Ovary (tissue), 9 donors: ENCODE results near the gene BCAS1. TPM values are rescaled to one million over a fixed set of nuclear protein-coding genes. Genes with fewer than 3 reads are reported as not detected.

Experiments used
- DNase-seq, 5 donors: peaks; one replicate each; pipeline ENCODE4 v3.0.0-alpha.2; 2019 to 2020
- H3K27ac ChIP-seq, 2 donors: fragments of 200-600 bp; one replicate each; pipeline versions ENCODE4 v1.5.1 to v1.8.0; 2019 to 2022
- H3K27me3 ChIP-seq: fragments of 200-600 bp; one replicate; pipeline ENCODE4 v1.8.0; 2022
- H3K36me3 ChIP-seq: fragments of 200-600 bp; sonication (generic); one replicate; pipeline ENCODE4 v1.5.1; 2019
- H3K4me1 ChIP-seq: one replicate; pipeline ENCODE4 v1.8.1; 2013; ENCODE audit warnings: mild to moderate bottlenecking, moderate library complexity; ENCODE audit not compliant: insufficient read depth
- H3K4me3 ChIP-seq: fragments of 200-600 bp; sonication (generic); one replicate; pipeline ENCODE4 v1.5.1; 2017
- H3K9me3 ChIP-seq, 2 donors: fragments of 200-600 bp in 1 of 2; sonication (generic) in 1 of 2; one replicate each; pipeline versions ENCODE4 v1.5.1 to v1.8.1; 2013 to 2019; ENCODE audit warnings: mild to moderate bottlenecking in 1 of 2, moderate library complexity in 1 of 2
- CTCF ChIP-seq, 3 donors: fragments of 450-650 bp in 2 of 3; fragments of 200-600 bp in 1 of 3; IDR thresholded peaks; one replicate each; pipeline versions ENCODE4 v1.5.1 to v1.8.0; 2016 to 2022; ENCODE audit warnings: antibody characterized with exemption in 3 of 3, mild to moderate bottlenecking in 1 of 3
- EP300 ChIP-seq: sonication (generic); formaldehyde crosslinking; IDR thresholded peaks from one replicate; pipeline ENCODE4 v1.6.1; 2017; ENCODE audit warnings: antibody characterized with exemption
- POLR2A ChIP-seq: fragments of 450-650 bp; IDR thresholded peaks from one replicate; pipeline ENCODE4 v1.6.1; 2017; ENCODE audit warnings: antibody characterized with exemption, mild to moderate bottlenecking, moderate library complexity
- WGBS, 3 donors: extraction: QIAGEN DNeasy Blood & Tissue Kit in 1 of 3; methylation state at CpG; one replicate each; pipeline versions ENCODE4 v1.1.5 to v1.1.7; 2013 to 2017; 5-methylcytosine and 5-hydroxymethylcytosine counted together
- intact Hi-C, 4 donors: fragments of 100-400 bp; cut with DNase I; formaldehyde crosslinking; loops; one replicate each; pipeline versions ENCODE4 v1.11.0 to v1.15.1; 2022 to 2023
- microRNA-seq, 3 donors: library from miRNA; unstranded; fragments of <30 nt; microRNA quantifications; one replicate each; pipeline versions ENCODE4 to v1.2.0, GENCODE V29; 2019 to 2020
- polyA plus RNA-seq, 2 donors: library from polyadenylated mRNA; stranded (reverse); fragments of 200-250 nt in 1 of 2; fragments of 350-450 nt in 1 of 2; fragmentation: Illumina TruSeq in 1 of 2; extraction: RNeasy Lipid Tissue Mini Kit (QIAGEN cat#74804) in 1 of 2; gene quantifications; one replicate each; pipeline ENCODE4 v1.2.3, GENCODE V29; 2013 to 2014
- small RNA-seq: library from RNA; depleted of rRNA; stranded (forward); fragments of <200 nt; gene quantifications from one replicate; pipeline ENCODE3, GENCODE V24; 2016
- total RNA-seq, 7 donors: library from RNA; depleted of rRNA in 2 of 7; stranded (reverse); fragments of >200 nt in 2 of 7; fragmentation: NEBNext Ultra II Directional in 3 of 7; extraction: Animal tissue kit (Norgen Biotek cat#: 25700) in 3 of 7; gene quantifications; one replicate each; pipeline versions ENCODE4 v1.1.0 to v1.2.4, GENCODE V29; 2016 to 2023
- donor health status: DM: no; HTN: no; CAD: no; lungs with moderate emphysema.
- donor health status: DM: no; HTN: no; CAD: no.
- donor health status: Bipolar disorder and iron deficiency.
- donor health status: DM: yes; HTN: yes; CAD: no.
- donor health status: DM: no; HTN: no; CAD: no.
- donor health status: DM: yes; HTN: yes; CAD: no.

Gene BCAS1
- total and polyA plus RNA-seq, 9 donors = 0.13 to 0.92 (median 0.51) TPM; not detected in 2

- WGBS, 3 donors = 87 to 97% (median 92%) methylated on average over 7 of the region's 7 CpGs
- Histone ChIP-seq H3K27ac (no peak overlapping the region), H3K36me3 (no peaks in the 10 kb centered on the region), H3K4me1 (no peaks in the 10 kb centered on the region), H3K4me3 (no peak overlapping the region), H3K27me3 (no peaks in the 10 kb centered on the region), H3K9me3 (no peaks in the 10 kb centered on the region)
- intact Hi-C loops = no loop called here
- no peak for TF ChIP-seq CTCF (IDR thresholded peaks at IDR 0.05)
- no peak for TF ChIP-seq POLR2A
- TF ChIP-seq EP300 = no peak
- no peak for DNase-seq
Observed at GRCh38 chr20:53896041-53896440, 174.4 kb downstream of the BCAS1 start.

- intact Hi-C loops = no loop called here
- Histone ChIP-seq H3K27ac (no peak overlapping the region), H3K4me3 (no peak overlapping the region), H3K27me3 (no peaks in the 10 kb centered on the region), H3K4me1 (no peaks in the 10 kb centered on the region), H3K9me3 (no peaks in the 10 kb centered on the region), H3K36me3 (no peaks in the 10 kb centered on the region)
- WGBS, 3 donors = 93 to 98% (median 98%) methylated on average over 4 of the region's 4 CpGs
- TF ChIP-seq EP300 (no peak), CTCF (IDR thresholded peaks at IDR 0.05) (no peak), POLR2A (no peak)
- no peak for DNase-seq
Observed at GRCh38 chr20:53895385-53895755, 175.0 kb downstream of the BCAS1 start.

GRCh38 chr20:53894707-53895384 lies 175.5 kb downstream of the BCAS1 start:
- WGBS, 3 donors = 84 to 94% (median 87%) methylated on average over 8 of the region's 8 CpGs
- no peak overlapping the region for H3K4me3 ChIP-seq
- no peak for DNase-seq
- H3K27ac ChIP-seq = no peak overlapping the region
- no peak for TF ChIP-seq POLR2A
- TF ChIP-seq EP300 = no peak
- TF ChIP-seq CTCF (IDR thresholded peaks at IDR 0.05) = no peak
- intact Hi-C loops = no loop called here
- no peaks in the 10 kb centered on the region for H3K9me3 ChIP-seq
- no peaks in the 10 kb centered on the region for H3K27me3 ChIP-seq
- no peaks in the 10 kb centered on the region for H3K4me1 ChIP-seq
- H3K36me3 ChIP-seq = no peaks in the 10 kb centered on the region

Small RNA genes lying within 50 kb of the gene (microRNA-seq; reads per million reads assigned to microRNA genes)
- gene MIR4756 = 0 reads per million in 3 donors

Small RNA genes lying within 50 kb of the gene (small RNA-seq; reads per million reads assigned to genes)
- gene MIR4756 = not detected

Other genes starting within 250 kb of the BCAS1 start
- gene CYP24A1, start 103.4 kb upstream of the BCAS1 start, total RNA-seq = 1 to 10 TPM in 1 of 7 donors, under 1 TPM in 1, not detected in 5; 0.15 to 3.7 TPM
- gene CYP24A1, start 103.4 kb upstream of the BCAS1 start, polyA plus RNA-seq = not detected
- 100 to 1,000 TPM in 1 of 7 donors, 10 to 100 TPM in 6; 22.2 to 168 (median 32.2) TPM for gene PFDN4, start 137.5 kb upstream of the BCAS1 start, total RNA-seq
- gene PFDN4, start 137.5 kb upstream of the BCAS1 start, polyA plus RNA-seq = 10 to 100 TPM; 78.0 to 84.5 TPM